ENCODE results near the gene TMEM258.

DNA sequence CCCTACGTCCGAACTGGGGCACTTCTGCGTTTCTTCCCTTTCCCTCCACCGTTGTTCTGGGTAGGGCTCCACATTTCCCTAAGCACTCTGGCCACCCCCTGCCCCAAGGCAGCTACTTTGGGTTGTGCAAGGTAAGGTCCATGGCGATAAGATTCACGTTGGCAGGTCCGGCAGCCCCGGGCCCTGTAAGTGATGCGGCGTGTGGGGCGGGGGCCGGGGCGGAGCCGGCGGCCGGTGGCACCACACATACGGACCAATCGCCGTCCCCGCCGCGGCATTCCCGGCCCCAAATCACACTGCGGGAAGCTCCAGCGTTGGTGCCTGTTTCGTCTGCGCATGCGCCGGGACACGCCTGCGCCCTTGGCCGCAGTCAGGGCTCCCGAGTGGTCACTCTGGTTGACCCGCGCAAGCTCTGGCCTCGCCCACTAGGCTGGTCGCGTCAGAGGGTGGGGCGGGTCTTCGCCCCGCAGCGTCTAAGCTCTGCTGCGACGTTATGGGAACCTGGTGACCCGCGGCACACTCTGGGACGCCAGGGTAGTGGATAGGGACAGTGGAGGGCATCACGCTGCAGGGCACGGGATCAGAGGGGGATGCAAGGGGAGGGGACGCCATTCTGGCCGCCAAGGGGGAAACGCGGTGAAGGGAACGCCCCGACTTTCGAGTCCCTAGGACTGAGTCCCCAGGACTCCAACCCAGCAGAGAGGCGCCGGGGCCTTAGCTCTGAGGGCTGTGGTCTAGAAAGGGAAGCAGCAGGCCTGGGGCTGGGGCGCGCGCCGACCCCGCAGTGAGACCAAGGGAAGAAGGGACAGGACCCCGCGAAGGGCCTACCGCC lies 22.8 kb upstream of the TMEM258 start:
- TF ChIP-seq, protein P1, sequence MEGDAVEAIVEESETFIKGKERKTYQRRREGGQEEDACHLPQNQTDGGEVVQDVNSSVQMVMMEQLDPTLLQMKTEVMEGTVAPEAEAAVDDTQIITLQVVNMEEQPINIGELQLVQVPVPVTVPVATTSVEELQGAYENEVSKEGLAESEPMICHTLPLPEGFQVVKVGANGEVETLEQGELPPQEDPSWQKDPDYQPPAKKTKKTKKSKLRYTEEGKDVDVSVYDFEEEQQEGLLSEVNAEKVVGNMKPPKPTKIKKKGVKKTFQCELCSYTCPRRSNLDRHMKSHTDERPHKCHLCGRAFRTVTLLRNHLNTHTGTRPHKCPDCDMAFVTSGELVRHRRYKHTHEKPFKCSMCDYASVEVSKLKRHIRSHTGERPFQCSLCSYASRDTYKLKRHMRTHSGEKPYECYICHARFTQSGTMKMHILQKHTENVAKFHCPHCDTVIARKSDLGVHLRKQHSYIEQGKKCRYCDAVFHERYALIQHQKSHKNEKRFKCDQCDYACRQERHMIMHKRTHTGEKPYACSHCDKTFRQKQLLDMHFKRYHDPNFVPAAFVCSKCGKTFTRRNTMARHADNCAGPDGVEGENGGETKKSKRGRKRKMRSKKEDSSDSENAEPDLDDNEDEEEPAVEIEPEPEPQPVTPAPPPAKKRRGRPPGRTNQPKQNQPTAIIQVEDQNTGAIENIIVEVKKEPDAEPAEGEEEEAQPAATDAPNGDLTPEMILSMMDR (conservative IDR thresholded peaks at IDR 0.05; ENCODE audit: low read depth, low read length): no peak
- TF ChIP-seq EZH2 (IDR thresholded peaks at IDR 0.05; ENCODE audit: low read length, unreplicated experiment): no peak
